Liver (tissue), 9 donors: Measurements from ENCODE around the gene AKR1C3. TPM values are rescaled to one million over a fixed set of nuclear protein-coding genes. Genes with fewer than 3 reads are reported as not detected.
"Not testable (repeated sequence)": the region's sequence is repeated elsewhere in the genome, so short reads cannot be mapped to it uniquely, and the experiment has no call there.

ENCODE experiments used
- DNase-seq: peaks from one replicate; pipeline ENCODE4 v3.0.0-alpha.2; 2017; ENCODE audit warnings: low spot score
- H3K27ac ChIP-seq, 2 donors: one replicate each; pipeline ENCODE4 v1.7.0; 2013; ENCODE audit warnings: inconsistent platforms in 2 of 2, low read length in 2 of 2, control low read depth in 1 of 2, low read depth in 1 of 2, mild to moderate bottlenecking in 1 of 2
- H3K27me3 ChIP-seq, 4 donors: one replicate each; pipeline versions ENCODE4 v1.6.1 to v1.7.0; 2013; ENCODE audit warnings: low read length in 3 of 4, inconsistent platforms in 1 of 4, mild to moderate bottlenecking in 1 of 4, moderate library complexity in 1 of 4; ENCODE audit not compliant: control insufficient read depth in 4 of 4, insufficient read depth in 4 of 4
- H3K36me3 ChIP-seq, 4 donors: one replicate each; pipeline versions ENCODE4 v1.6.1 to v1.7.0; 2013; ENCODE audit warnings: low read length in 3 of 4, mild to moderate bottlenecking in 3 of 4, low read depth in 1 of 4, moderate library complexity in 1 of 4; ENCODE audit not compliant: control insufficient read depth in 4 of 4, insufficient read depth in 3 of 4
- H3K4me1 ChIP-seq, 4 donors: one replicate each; pipeline versions ENCODE4 v1.6.1 to v1.7.0; 2013; ENCODE audit warnings: low read length in 3 of 4, mild to moderate bottlenecking in 3 of 4, moderate library complexity in 1 of 4; ENCODE audit not compliant: control insufficient read depth in 4 of 4, insufficient read depth in 4 of 4
- H3K4me3 ChIP-seq, 3 donors: one replicate each; pipeline versions ENCODE4 v1.6.1 to v1.7.0; 2013; ENCODE audit warnings: low read length in 3 of 3, control low read depth in 1 of 3, low read depth in 1 of 3, mild to moderate bottlenecking in 1 of 3
- H3K9ac ChIP-seq, 2 donors: one replicate each; pipeline ENCODE4 v1.7.0; 2013; ENCODE audit warnings: low read length in 2 of 2, mild to moderate bottlenecking in 2 of 2, moderate library complexity in 2 of 2, control low read depth in 1 of 2, low read depth in 1 of 2
- H3K9me3 ChIP-seq, 4 donors: one replicate each; pipeline versions ENCODE4 v1.6.1 to v1.7.0; 2013; ENCODE audit warnings: low read length in 3 of 4; ENCODE audit not compliant: control insufficient read depth in 4 of 4
- EGR1 ChIP-seq, 2 donors: IDR thresholded peaks; 2 replicates each; pipeline ENCODE4 v1.6.1; 2016 to 2018; ENCODE audit warnings: antibody characterized with exemption in 2 of 2, low read depth in 2 of 2
- FOXA1 ChIP-seq: IDR thresholded peaks from 2 replicates; pipeline ENCODE4 v1.6.1; 2016; ENCODE audit warnings: antibody characterized with exemption
- FOXA2 ChIP-seq: IDR thresholded peaks from 2 replicates; pipeline ENCODE4 v1.6.1; 2016; ENCODE audit warnings: antibody characterized with exemption
- HNF4G ChIP-seq: IDR thresholded peaks from 2 replicates; pipeline ENCODE4 v1.6.1; 2016; ENCODE audit warnings: antibody characterized with exemption
- NR2F2 ChIP-seq: IDR thresholded peaks from 2 replicates; pipeline ENCODE4 v1.6.1; 2016; ENCODE audit warnings: antibody characterized with exemption
- RAD21 ChIP-seq, 2 donors: IDR thresholded peaks; 2 replicates each; pipeline ENCODE4 v1.6.1; 2016; ENCODE audit warnings: antibody characterized with exemption in 2 of 2, mild to moderate bottlenecking in 2 of 2
- SP1 ChIP-seq: IDR thresholded peaks from 2 replicates; pipeline ENCODE4 v1.6.1; 2018; ENCODE audit warnings: antibody characterized with exemption, mild to moderate bottlenecking
- TAF1 ChIP-seq: conservative IDR thresholded peaks from 2 replicates; pipeline ENCODE4 v1.6.1; 2016; ENCODE audit warnings: antibody characterized with exemption, mild to moderate bottlenecking
- YY1 ChIP-seq: IDR thresholded peaks from 2 replicates; pipeline ENCODE4 v1.6.1; 2016; ENCODE audit warnings: antibody characterized with exemption, mild to moderate bottlenecking
- WGBS: extraction: QIAGEN DNeasy Blood & Tissue Kit; methylation state at CpG from one replicate; pipeline ENCODE4 v1.1.7; 2013; 5-methylcytosine and 5-hydroxymethylcytosine counted together
- polyA plus RNA-seq, 2 donors: library from polyadenylated mRNA; stranded (reverse) in 1 of 2; unstranded in 1 of 2; fragments of 200-250 nt in 1 of 2; fragments of >200 nt in 1 of 2; fragmentation: Nextera tagmentation in 1 of 2; extraction: Ambion mirVana in 1 of 2; gene quantifications; one replicate each; pipeline versions ENCODE4 v1.2.1 to v1.2.3, GENCODE V29; 2013 to 2015
- total RNA-seq, 2 donors: library from RNA; depleted of rRNA; stranded (reverse); fragments of >200 nt; gene quantifications; one replicate each; pipeline ENCODE4 v1.2.3, GENCODE V29; 2014
- TF ChIP-seq, protein P1 (sequence below): IDR thresholded peaks from 2 replicates; pipeline ENCODE4 v1.6.1; 2016; ENCODE audit warnings: antibody characterized with exemption, mild to moderate bottlenecking
- TF ChIP-seq, protein P2 (sequence below): IDR thresholded peaks from 2 replicates; pipeline ENCODE4 v1.6.1; 2016; ENCODE audit warnings: antibody characterized with exemption
- TF ChIP-seq, protein P3 (sequence below): IDR thresholded peaks from 2 replicates; pipeline ENCODE4 v1.6.1; 2016; ENCODE audit warnings: antibody characterized with exemption
- TF ChIP-seq, protein P4 (sequence below): IDR thresholded peaks from 2 replicates; pipeline ENCODE4 v1.6.1; 2016; ENCODE audit warnings: antibody characterized with exemption
- TF ChIP-seq, protein P5 (sequence below): fragments of 150-350 bp; IDR thresholded peaks from 2 replicates; pipeline ENCODE4 v1.5.1; 2017; ENCODE audit warnings: improper control_type of control experiment, low read depth, low read length; ENCODE audit not compliant: missing input control
- donor health status: healthy.
- donor health status: healthy.
- donor health status: healthy.
- donor health status: healthy.
- donor health status: healthy.

Gene AKR1C3
- total and polyA plus RNA-seq, 4 donors = 65.8 to 292 (median 174) TPM

DNA sequence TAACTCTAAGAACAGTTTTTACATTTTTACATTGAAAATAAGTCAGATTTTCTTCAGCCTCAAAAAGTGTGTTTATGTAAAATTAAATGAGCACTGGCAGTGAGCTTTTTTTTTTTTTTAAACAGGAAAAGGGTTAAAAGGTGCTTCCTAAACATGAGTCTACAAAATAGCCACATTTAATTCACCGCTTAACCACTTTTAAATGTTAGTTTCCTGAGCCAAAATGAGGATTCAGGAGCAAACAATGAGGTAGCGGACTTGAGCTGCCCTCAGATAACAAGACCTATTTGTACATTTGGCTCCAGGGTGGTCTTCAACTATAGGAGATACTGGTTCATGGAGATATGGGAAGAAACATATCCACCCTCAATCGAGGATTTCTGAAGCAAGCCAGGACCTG lies 22.8 kb downstream of the AKR1C3 start:
- WGBS = 70% methylated on average over 3 of the region's 3 CpGs
- no peaks in the 10 kb centered on the region for H3K9me3 ChIP-seq

DNA sequence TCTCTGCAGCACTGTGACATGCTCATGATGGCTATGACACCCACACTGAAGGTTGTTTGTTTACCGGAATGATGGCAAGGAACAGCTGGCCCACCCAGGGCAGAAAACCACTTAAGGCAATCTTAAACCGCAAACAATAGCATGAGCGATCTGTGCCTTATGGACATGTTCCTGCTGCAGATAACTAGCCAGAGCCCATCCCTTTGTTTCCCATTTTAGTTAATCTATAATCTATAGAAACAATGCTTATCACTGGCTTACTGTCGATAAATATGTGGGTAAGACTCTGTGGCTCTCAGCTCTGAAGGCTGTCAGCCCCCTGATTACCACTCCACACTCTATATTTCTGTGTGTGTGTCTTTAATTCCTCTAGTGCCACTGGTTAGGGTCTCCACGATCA lies 25.8 kb downstream of the AKR1C3 start:
- H3K9ac ChIP-seq, H3K27me3 ChIP-seq, H3K27ac ChIP-seq, H3K9me3 ChIP-seq, DNase-seq, H3K4me3 ChIP-seq: not testable (repeated sequence)
- 92% methylated on average over 5 of the region's 5 CpGs for WGBS
- Histone ChIP-seq H3K36me3 (peaks cover 3 to 36% (median 21%) of the 10 kb centered on the region in 4 donors), H3K4me1 (peaks cover 0 to 23% (median 19%) of the 10 kb centered on the region in 4 donors)

More for the DNA sequence above, 22.8 kb downstream of the AKR1C3 start:
- Histone ChIP-seq H3K27me3 (no peaks in the 10 kb centered on the region), H3K36me3 (peaks cover 0 to 32% (median 18%) of the 10 kb centered on the region in 4 donors), H3K4me3 (no peak overlapping the region), H3K4me1 (peaks cover 0 to 3% (median 0%) of the 10 kb centered on the region in 4 donors), H3K9ac (no peak overlapping the region), H3K27ac (no peak overlapping the region)
- no peak for TF ChIP-seq TAF1
- TF ChIP-seq, protein P1, sequence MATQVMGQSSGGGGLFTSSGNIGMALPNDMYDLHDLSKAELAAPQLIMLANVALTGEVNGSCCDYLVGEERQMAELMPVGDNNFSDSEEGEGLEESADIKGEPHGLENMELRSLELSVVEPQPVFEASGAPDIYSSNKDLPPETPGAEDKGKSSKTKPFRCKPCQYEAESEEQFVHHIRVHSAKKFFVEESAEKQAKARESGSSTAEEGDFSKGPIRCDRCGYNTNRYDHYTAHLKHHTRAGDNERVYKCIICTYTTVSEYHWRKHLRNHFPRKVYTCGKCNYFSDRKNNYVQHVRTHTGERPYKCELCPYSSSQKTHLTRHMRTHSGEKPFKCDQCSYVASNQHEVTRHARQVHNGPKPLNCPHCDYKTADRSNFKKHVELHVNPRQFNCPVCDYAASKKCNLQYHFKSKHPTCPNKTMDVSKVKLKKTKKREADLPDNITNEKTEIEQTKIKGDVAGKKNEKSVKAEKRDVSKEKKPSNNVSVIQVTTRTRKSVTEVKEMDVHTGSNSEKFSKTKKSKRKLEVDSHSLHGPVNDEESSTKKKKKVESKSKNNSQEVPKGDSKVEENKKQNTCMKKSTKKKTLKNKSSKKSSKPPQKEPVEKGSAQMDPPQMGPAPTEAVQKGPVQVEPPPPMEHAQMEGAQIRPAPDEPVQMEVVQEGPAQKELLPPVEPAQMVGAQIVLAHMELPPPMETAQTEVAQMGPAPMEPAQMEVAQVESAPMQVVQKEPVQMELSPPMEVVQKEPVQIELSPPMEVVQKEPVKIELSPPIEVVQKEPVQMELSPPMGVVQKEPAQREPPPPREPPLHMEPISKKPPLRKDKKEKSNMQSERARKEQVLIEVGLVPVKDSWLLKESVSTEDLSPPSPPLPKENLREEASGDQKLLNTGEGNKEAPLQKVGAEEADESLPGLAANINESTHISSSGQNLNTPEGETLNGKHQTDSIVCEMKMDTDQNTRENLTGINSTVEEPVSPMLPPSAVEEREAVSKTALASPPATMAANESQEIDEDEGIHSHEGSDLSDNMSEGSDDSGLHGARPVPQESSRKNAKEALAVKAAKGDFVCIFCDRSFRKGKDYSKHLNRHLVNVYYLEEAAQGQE = no peak
- TF ChIP-seq, protein P2, sequence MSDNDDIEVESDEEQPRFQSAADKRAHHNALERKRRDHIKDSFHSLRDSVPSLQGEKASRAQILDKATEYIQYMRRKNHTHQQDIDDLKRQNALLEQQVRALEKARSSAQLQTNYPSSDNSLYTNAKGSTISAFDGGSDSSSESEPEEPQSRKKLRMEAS = no peak
- no peak for TF ChIP-seq RAD21 (IDR thresholded peaks at IDR 0.05)
- TF ChIP-seq, protein P3, sequence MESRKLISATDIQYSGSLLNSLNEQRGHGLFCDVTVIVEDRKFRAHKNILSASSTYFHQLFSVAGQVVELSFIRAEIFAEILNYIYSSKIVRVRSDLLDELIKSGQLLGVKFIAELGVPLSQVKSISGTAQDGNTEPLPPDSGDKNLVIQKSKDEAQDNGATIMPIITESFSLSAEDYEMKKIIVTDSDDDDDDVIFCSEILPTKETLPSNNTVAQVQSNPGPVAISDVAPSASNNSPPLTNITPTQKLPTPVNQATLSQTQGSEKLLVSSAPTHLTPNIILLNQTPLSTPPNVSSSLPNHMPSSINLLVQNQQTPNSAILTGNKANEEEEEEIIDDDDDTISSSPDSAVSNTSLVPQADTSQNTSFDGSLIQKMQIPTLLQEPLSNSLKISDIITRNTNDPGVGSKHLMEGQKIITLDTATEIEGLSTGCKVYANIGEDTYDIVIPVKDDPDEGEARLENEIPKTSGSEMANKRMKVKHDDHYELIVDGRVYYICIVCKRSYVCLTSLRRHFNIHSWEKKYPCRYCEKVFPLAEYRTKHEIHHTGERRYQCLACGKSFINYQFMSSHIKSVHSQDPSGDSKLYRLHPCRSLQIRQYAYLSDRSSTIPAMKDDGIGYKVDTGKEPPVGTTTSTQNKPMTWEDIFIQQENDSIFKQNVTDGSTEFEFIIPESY = no peak
- no peak for TF ChIP-seq YY1
- no peak for TF ChIP-seq FOXA2
- TF ChIP-seq, protein P4, sequence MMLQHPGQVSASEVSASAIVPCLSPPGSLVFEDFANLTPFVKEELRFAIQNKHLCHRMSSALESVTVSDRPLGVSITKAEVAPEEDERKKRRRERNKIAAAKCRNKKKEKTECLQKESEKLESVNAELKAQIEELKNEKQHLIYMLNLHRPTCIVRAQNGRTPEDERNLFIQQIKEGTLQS = no peak
- TF ChIP-seq HNF4G = no peak
- no peak for TF ChIP-seq NR2F2
- TF ChIP-seq FOXA1 = no peak
- TF ChIP-seq SP1 = no peak
- TF ChIP-seq, protein P5, sequence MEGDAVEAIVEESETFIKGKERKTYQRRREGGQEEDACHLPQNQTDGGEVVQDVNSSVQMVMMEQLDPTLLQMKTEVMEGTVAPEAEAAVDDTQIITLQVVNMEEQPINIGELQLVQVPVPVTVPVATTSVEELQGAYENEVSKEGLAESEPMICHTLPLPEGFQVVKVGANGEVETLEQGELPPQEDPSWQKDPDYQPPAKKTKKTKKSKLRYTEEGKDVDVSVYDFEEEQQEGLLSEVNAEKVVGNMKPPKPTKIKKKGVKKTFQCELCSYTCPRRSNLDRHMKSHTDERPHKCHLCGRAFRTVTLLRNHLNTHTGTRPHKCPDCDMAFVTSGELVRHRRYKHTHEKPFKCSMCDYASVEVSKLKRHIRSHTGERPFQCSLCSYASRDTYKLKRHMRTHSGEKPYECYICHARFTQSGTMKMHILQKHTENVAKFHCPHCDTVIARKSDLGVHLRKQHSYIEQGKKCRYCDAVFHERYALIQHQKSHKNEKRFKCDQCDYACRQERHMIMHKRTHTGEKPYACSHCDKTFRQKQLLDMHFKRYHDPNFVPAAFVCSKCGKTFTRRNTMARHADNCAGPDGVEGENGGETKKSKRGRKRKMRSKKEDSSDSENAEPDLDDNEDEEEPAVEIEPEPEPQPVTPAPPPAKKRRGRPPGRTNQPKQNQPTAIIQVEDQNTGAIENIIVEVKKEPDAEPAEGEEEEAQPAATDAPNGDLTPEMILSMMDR = no peak
- no peak for TF ChIP-seq EGR1 (IDR thresholded peaks at IDR 0.05; ENCODE audit: low read depth in 2 of 2)
- DNase-seq = no peak
